ENCODE results near the gene CLDN18.

- TF ChIP-seq SP1 (CRISPR knock-in tag; conservative IDR thresholded peaks at IDR 0.05) (no peak), NFYB (CRISPR knock-in tag; conservative IDR thresholded peaks at IDR 0.05; ENCODE audit: low read depth) (no peak), ZNF263 (CRISPR knock-in tag; IDR thresholded peaks at IDR 0.05; ENCODE audit: low read depth) (no peak), CTCF (IDR thresholded peaks at IDR 0.05) (no peak), TP53 (CRISPR knock-in tag; IDR thresholded peaks at IDR 0.05) (no peak), FOXJ3 (CRISPR knock-in tag; IDR thresholded peaks at IDR 0.05; ENCODE audit: borderline replicate concordance) (no peak), ZNF232 (CRISPR knock-in tag; IDR thresholded peaks at IDR 0.05) (no peak), NR3C1 (CRISPR knock-in tag; conservative IDR thresholded peaks at IDR 0.05; ENCODE audit: low read depth) (no peak), USF1 (CRISPR knock-in tag; IDR thresholded peaks at IDR 0.05) (no peak), AR (CRISPR knock-in tag; IDR thresholded peaks at IDR 0.05) (no peak), ZNF317 (CRISPR knock-in tag; IDR thresholded peaks at IDR 0.05; ENCODE audit: borderline replicate concordance, low read depth) (no peak), NR2C2 (CRISPR knock-in tag; IDR thresholded peaks at IDR 0.05) (no peak)
These were observed 49.3 kb downstream of the CLDN18 start for GRCh38 chr3:138059261-138059660.
